ENCODE measurements around the gene KRT35.

Gene KRT35

DNA sequence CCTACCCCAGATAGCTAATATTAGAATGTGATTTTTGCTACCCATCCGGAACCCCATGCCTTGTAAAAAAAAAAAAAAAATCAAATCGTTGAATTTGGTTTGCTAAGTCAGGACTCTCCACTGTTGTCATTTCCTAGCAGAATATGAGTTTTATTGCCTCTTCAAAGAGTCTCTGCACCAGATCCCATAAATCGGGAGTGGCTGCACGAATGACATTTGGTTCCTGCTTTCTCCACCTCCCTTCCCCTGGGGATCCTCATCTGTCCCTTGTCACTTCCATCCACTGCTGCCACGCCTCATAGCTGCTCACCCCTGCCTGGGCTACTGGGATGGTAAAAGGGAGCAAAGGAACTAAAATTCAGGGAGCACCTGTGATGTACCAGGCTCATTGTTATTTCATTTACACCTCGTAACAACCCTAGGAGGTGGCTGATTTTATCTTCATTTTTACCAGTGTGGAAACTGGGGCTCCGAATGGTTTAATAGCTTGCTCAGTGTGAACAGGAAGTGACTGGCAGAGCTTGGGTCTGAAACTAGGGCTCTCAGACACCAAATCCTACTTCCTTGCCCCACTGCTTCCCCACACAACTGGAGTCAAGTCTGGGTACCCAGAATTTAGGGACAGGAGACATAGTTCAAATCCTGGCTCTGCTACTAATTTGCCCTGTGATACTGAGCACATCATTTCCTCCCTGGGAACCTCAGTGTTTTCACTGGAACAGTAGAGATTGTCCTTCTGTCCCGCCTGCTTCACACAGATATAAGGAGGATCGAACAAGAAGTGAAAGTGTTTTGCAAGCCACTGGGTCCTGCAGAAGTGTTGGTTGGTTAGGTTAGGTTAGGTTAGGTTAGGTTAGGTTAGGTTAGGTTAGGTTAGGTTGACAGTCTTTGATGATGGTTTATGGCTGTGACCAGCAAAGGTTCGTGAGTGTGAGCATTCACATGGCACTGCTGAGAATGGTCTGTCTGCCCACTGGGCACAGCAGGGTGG lies 9.3 kb upstream of the KRT35 start:
- DNase-seq (ENCODE audit: low read depth, low spot score): no peak

DNA sequence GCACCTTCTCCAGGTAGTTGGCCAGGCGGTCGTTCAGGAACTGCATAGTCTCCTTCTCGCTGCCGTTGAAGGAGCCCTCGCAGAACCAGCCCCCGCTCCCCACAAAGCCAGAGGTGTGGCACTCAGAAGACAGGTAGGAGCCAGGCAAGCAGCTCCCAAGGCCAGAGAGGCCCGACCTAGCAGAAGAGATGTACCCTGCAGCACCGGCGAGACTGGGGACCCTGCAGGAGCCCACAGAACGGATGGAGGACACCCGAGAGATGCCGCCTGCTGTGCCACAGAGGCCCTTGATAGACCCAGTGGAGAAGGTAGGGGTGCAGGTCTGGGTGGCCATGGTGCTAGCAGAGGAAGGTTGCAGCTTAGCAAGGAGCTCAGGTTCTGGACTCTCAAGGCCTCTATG lies 8.6 kb upstream of the KRT35 start, which contains the start of gene KRT36:
TSS of gene KRT36 (minus strand) at position 380 of the 400 bp plus-strand sequence. CDS start at position 334, 46 bp downstream.
- DNase-seq (ENCODE audit: low read depth, low spot score): no peak

GRCh38 chr17:41486809-41487530 lies 6.0 kb upstream of the KRT35 start:
- no peak for DNase-seq (ENCODE audit: low read depth, low spot score)

GRCh38 chr17:41486316-41486715 lies 5.4 kb upstream of the KRT35 start:
- DNase-seq (ENCODE audit: low read depth, low spot score): no peak

DNA sequence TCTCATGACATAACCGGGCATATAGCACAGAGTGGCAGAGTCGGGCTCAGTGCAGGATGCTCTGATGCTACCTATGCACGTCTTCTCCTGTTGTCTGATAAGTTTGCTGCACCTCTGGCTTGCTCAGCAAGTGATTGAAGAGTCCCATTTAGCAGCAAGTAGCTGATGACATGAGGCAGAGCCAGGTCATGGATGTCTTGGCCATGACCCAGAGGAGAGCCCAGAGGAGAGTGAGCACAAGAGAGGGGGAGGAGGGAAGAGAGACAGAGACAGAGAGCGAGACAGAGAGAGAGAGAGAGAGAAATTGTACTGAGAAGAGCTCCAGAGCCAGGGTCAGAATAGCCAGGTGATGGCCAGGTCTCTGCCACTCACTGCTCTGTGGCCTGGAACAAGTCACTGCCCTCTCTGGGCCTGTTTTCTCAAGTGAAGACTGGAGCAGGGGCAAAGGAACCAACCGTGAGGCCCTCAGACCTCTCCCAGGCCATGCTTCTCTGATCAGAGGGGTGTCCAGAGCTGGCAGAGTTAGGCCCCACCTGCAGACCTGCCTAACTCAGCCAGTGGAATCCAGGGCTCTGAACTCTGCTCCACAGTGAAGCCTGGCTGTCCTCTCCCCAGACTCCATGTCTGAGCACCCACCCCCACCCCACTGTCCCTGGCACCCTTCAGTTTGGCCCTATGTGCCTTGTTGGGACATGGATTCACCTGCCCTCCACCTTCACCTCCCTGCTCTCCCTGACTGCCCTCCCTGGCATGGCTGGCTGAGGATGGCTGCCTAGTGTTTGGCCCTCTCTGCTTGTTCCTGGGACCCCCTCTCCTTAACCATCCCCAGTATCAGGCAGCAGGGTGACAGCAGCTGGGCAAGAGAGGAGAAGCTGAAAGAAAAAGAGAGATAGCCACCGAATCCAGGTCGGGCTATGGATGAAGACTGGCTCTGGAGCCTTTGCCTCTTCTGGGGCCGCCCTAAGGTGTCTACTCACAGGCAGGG lies 4.3 kb upstream of the KRT35 start:
- DNase-seq (ENCODE audit: low read depth, low spot score): no peak

GRCh38 chr17:41483991-41484826 lies 3.3 kb upstream of the KRT35 start:
- no peak for DNase-seq (ENCODE audit: low read depth, low spot score)

DNA sequence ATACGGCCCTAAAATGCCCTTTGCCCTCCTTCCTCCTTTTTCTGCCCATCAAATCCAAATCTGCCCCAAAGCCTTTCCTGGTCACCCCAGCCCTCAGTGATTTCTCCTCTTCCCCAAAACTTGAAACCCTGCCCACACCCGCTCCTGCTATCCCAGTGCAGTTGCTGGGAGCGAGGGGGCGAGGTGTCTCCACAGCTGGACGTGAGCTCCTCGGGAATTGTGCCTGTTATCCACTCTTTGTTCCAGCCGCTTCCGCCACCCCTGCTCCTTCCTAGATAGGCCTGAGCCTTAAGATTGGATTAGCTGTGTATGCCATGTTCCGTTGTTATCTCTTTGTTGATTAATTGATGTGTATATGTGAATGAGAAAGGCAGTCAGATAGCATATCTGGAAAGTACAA lies 2.6 kb upstream of the KRT35 start:
- DNase-seq (ENCODE audit: low read depth, low spot score): no peak

DNA sequence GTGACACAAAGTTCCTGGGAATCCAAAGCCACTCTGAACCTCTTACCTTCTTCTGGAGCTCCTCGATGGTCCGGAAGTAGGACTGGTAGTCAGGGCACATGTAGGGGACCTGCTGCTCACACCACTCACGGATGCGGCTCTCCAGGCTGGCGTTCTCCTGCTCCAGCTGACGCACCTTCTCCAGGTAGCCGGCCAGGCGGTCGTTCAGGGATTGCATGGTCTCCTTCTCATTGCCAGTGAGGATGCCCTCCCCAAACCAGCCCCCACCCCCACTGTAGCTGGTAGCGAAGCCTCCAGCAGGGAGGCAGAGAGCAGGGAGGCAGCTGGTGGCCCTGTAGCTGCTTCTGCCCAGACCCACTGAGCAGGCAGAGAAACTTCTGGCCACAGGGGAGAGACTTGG lies 370 bp downstream of the KRT35 start:
- DNase-seq (ENCODE audit: low read depth, low spot score): no peak

GRCh38 chr17:41480136-41480535 lies 815 bp downstream of the KRT35 start:
- DNase-seq (ENCODE audit: low read depth, low spot score): no peak

DNA sequence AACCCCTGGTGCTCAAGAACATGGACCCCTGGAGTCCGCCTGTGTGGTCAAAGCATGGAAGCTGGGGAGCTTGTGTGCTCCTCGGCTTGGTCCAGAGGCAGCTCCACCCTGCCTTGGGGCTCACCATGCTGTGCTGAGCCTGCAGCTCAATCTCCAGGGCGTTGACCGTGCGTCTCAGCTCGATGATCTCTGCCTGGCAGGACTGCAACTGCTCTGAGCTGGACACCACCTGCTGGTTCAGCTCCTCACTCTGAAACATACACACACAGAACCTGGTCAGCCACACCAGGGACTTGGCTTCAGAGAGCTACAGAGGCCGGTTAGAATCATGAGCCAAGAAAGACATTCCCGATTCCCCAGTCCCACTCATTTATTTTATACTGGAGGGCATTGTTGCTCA lies 2.7 kb downstream of the KRT35 start:
- DNase-seq (ENCODE audit: low read depth, low spot score): no peak

DNA sequence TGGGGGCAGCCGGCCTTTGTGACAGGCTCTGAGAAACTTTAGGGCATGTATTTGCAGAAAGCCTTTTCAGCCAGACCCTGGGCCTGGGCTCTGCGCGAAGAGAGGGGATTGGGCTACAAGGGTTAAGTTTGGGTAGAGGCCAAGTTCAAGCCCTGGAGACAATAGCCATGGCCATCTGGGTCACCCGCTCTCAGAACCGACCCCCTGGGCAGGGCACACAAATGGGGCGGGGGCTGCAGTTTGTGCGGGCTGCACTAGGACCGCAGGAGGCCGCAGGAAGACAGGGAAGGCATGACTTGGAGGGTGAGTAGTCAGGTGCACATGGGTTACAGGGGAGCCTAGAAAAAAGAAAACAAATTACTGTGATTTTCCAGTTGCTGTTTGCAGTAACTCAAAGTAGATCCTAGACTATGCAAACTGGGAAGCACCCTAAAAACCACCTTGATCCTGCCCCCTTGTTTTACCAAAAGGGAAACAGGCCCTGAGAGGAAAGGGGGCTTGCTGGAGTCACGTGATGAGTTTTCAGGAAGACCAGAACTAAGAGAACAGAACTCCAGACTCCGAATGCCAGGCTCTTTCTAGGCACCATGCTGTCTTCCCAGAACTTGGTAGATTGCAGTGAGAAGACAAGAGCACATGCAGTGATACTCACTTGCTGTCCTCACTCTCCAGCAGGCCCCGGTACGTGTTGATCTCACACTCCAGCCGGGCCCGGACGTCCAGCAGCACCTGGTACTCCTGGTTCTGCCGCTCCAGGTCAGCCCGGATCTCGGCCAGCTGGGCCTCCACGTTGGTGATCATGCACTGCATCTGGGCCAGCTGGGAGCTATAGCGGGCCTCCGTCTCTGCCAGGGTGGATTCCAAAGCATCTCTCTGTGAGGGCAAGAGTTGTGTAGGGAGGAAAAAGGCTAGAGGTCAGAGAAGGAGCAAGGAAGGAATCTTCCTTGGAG lies 3.8 kb downstream of the KRT35 start:
- no peak for DNase-seq (ENCODE audit: low read depth, low spot score)

DNA sequence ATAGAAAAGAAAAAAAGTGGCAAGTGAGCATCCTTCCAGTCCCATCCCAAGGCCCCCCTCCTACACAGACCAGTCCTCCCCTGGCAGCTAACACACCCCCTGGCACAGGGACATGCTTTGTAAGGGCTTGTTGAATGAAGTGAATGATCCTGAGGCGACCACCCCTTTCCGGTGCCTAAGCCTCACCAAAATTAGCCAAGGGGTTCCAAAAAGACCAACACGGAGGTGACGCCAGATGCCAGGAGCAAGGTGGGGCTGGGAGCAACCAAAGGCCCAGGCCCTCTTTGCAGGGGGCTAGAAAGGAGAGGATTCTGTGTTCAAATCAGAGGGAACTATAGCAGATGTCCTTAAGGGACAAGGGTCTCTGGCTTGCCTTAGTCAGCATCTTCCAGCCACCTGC lies 5.5 kb downstream of the KRT35 start:
- DNase-seq (ENCODE audit: low read depth, low spot score): no peak

GRCh38 chr17:41474863-41475262 lies 6.1 kb downstream of the KRT35 start:
- no peak for DNase-seq (ENCODE audit: low read depth, low spot score)

GRCh38 chr17:41468346-41468745 lies 12.6 kb downstream of the KRT35 start:
- DNase-seq (ENCODE audit: low read depth, low spot score): no peak

GRCh38 chr17:41467561-41467960 lies 13.4 kb downstream of the KRT35 start:
- DNase-seq (ENCODE audit: low read depth, low spot score): no peak

DNA sequence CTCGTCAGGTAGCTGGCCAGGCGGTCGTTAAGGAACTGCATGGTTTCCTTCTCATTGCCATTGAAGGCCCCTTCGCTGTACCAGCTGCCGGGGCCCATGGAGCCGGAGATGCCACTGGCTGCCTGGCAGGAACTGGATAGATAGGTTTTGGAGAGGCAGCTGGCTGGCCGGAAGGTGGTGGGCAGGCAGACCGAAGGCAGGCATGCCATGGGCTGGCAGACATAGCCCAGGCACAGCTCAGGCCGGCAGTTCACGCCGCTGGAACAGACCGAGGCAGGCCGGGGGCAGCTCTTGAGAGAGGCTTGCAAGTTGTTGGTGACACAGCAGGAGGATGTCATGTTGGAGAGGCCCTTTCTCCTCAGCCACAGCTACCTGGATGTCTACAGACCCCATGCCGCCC lies 14.0 kb downstream of the KRT35 start, which contains the start of gene KRT32:
TSS of gene KRT32 (minus strand) at position 399 of the 400 bp plus-strand sequence. CDS start at position 338, 61 bp downstream.
- DNase-seq (ENCODE audit: low read depth, low spot score): no peak

DNA sequence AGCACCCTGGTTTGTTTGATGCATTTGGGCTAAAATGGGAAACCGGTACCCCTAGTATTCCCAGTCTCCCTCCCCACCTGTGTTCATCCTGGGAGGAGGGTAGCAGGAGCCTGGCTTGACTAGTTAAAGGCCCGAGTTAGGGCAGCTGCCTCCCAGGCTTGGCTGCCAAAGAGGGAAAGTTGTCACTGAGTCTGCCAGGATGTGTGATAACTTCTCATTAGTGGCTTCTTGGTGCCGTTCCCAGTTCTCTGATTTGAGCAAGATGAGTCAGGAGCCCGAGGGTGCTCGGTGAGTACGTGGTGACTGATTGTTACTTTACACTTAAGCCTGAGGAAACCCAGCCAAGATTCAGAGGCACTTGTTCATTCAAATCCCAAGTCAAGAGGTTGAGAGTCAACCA lies 16.3 kb downstream of the KRT35 start:
- DNase-seq (ENCODE audit: low read depth, low spot score): no peak

DNA sequence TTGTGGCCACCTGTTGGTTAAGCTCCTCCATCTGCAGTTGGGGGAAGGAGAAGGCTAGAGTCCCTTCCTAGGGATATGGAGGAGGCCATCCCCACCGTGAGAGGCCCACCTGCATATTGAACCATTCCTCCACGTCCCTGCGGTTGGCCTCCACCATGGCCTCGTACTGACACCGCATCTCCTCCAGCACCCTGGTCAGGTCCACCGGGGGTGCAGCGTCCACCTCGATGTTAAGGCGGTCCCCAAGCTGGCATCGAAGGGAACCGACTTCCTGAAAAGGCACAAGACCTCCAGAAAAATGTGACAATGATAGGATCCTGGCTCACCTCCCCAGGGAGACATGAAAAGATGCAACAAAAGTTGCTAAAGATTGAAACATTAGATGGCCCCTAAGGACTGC lies 16.8 kb downstream of the KRT35 start:
- no peak for DNase-seq (ENCODE audit: low read depth, low spot score)

GRCh38 chr17:41463746-41464145 lies 17.2 kb downstream of the KRT35 start:
- DNase-seq (ENCODE audit: low read depth, low spot score): no peak

Data from iPS DF 19.7 (cell line).